HG03342 (cell line): ENCODE measurements around the gene KLHL40.

ENCODE experiments used
- ATAC-seq: cut with Tn5 transposase; IDR thresholded peaks from one replicate; pipeline ENCODE4 v1.9.1; 2021; ENCODE audit warnings: mild to moderate bottlenecking, moderate library complexity; ENCODE audit not compliant: unreplicated experiment

The KLHL40 gene

GRCh38 chr3:42656680-42657610 is 28.4 kb upstream of the KLHL40 start:
- ATAC-seq, result no peak

DNA sequence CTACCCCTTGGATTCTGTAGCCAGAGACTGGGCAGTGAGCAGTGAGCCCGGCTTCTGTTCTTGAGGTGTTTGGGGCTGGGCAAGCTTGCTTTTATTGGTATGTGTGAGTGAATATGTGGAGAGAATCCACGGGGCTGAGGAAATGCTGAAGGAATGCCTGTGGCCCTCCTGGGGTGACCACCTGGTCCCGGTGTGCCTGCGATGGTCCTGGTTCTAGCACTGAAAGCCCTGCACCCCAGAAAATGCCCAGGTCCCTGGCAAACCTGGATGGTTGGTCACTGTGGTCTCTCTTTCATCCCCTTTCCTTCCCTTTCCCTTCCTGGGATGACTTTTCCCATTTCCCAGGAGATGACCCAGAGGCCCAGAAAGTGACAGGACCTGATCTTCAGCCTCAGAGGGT is 27.7 kb upstream of the KLHL40 start:
- ATAC-seq, result no peak

GRCh38 chr3:42658091-42658770 is 27.1 kb upstream of the KLHL40 start:
- no peak for ATAC-seq

DNA sequence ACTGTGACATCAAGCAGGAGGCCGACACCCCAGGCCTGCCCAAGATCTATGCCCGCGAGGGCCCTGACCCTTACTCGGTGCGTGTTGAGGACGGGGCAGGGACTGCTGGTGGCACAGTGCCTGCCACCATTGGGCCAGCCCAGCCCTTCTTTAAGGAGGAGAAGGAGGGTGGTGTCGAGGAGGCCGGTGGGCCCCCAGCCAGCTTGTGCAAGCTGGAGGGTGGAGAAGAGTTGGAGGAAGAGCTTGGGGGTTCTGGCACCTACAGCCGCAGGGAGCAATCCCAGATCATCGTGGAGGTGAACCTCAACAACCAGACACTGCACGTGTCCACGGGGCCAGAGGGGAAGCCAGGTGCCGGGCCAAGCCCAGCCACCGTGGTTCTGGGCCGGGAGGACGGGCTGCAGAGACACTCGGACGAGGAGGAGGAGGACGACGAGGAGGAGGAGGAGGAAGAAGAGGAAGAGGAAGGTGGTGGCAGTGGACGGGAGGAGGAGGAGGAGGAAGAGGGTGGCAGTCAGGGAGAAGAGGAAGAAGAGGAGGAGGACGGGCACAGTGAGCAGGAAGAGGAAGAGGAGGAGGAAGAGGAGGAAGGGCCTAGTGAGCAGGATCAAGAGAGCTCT is 26.5 kb upstream of the KLHL40 start:
- no peak for ATAC-seq

GRCh38 chr3:42659451-42660130 is 25.7 kb upstream of the KLHL40 start:
- ATAC-seq, result no peak

GRCh38 chr3:42660131-42660715 is 25.1 kb upstream of the KLHL40 start:
- ATAC-seq, result no peak

DNA sequence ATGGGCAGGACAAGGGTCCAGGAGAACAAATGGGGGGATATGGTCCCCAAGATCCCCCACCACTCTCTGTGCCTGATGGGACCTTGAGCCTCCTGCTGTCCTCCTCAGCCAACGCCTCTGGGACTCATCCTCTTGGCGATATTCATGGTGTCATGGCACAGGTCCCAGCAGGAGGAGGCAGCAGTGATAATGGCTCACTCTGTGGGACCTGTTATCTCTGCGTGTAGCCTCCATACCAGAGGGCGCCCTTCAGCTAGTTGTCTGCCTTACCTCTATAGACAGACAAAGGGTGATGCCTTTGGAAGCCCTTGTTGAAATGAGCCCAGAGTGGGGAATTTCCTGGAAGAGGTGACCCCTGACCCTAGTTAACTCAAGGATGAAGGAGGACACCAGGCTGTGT is 24.4 kb upstream of the KLHL40 start:
- ATAC-seq, result no peak

DNA sequence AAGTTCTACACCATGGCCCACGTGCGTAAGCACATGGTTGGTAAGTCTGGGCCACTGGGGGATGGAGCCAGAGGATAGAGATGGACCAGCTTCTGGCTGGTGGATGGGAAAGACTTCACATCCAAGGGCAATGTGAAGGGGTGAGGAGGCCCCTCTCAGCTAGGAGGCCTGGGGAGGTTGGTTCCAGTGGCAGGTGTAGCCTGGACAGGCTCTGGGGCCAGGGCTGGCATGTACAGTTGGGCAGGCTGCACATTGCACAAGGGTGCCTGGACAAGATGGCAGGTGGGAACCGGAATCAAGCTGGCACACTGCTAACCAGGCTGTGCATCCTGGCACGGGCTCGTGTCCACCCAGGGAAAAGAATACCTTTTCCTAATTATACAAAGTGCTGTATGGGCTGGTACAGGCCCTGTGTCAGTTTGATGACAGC is 23.7 kb upstream of the KLHL40 start:
- ATAC-seq, result no peak

GRCh38 chr3:42662037-42662812 is 23.1 kb upstream of the KLHL40 start:
- no peak for ATAC-seq

DNA sequence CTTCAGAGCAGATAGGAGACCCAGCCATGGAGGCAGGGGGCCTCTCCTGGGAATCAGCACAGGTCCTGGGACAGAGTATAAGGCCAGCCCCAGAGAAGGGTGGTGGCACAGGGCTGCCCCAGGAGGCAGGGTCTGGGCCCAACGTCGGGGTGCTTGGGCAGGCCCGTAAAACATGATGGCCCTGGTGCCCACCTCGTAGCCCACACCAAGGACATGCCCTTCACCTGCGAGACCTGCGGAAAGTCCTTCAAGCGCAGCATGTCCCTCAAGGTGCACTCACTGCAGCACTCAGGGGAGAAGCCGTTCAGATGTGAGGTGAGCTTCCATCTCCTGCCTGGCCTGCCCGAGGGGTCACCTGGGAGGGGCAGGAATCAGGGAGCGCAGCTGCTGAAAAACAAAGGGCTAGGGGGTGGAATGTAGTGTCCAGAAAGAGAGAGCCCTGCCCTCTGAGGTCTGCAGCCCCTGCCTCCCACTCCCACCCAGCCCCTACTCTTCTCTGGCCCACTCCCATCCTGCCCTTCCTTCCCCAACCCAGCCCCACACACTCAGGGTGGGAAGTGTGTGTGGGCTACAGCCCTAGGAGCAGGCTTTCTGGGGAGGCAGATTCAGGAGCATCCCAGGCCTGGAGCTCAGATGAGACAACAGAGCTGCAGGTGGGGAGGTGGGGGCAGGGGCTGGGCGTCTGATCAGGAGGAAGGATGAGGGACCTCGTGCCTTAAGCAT is 22.4 kb upstream of the KLHL40 start:
- no peak for ATAC-seq

GRCh38 chr3:42663581-42664437 is 21.5 kb upstream of the KLHL40 start:
- no peak for ATAC-seq

- no peak for ATAC-seq
Measured at GRCh38 chr3:42664438-42664803, 20.9 kb upstream of the KLHL40 start.

DNA sequence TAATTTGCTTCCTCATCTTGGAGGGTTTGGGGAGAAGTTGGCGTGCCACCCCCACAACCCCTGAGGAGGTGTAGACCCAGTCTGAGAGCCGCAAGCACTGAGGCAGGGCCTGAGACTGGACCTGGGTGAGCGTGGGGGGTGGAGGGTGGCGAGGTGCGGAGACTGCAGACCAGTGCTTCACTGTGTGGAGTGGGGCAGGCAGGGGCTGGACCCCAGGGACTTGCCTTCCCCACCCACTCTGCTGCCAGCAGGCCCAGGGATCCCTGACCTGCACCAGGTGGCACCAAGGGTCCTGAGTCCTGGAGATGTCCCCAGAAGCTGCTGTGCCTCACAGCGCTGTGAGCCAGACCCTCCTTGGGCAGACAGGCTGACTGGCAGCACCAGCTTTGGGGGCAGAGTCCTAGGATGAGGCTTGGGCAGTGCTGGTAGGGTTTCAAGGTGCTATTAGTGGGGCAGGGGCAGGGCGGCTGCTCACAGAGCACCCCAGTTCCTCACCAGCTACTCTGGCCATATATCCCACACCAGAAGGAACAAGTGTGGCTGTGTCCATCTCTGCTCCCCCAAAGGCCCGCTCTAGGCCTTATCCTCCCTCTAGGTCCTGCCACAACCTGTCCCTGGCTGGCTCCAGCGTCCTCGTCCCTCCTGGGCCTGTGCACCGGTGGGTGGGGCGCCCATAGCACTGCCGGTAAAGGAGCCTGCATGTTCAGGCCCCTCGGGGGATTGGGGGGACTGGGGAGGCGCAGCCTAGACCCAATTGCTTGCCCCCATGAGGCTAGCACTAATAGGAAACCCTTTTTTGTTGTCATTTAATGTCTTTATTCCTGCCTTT is 20.1 kb upstream of the KLHL40 start:
- no peak for ATAC-seq

DNA sequence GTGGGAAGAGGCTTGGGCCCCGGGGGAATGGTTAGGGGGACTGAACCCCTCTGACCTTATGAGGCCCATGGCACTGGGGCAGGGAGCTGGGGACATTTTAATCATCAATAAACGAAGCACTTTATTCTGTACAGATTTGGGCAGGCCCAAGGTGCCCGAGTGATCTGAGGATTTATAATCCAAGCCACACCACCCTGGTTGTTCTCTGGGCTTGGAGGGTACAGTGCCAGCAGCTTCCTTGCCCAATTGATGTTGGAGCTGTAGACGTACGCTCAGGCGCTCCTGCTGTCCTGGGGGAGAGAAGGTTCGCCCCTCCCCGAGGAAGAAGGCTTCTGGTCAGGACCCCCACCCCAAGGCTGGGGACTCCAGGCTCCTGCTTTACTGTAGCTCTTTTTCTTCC is 19.3 kb upstream of the KLHL40 start:
- ATAC-seq, result no peak

DNA sequence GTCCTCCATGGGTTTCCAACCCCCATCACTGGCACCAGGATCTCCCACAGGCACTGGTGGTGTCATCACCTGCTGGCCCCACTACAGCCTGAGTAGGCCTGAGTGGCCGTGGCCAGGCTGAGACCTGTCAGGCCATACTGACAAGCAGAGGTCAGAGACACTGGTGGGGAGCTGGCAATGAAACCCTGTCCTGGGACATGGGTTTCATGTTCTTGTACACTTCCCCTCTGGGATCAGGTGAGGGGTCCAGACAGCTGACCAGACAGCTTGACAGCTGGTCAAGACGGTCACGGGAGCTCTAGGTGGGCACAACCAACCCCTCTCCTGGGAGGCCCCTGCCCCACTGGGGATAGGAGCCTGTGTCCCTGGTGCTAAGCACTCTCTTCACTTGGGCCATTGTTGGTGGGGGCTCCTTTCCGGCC is 18.7 kb upstream of the KLHL40 start:
- no peak for ATAC-seq

DNA sequence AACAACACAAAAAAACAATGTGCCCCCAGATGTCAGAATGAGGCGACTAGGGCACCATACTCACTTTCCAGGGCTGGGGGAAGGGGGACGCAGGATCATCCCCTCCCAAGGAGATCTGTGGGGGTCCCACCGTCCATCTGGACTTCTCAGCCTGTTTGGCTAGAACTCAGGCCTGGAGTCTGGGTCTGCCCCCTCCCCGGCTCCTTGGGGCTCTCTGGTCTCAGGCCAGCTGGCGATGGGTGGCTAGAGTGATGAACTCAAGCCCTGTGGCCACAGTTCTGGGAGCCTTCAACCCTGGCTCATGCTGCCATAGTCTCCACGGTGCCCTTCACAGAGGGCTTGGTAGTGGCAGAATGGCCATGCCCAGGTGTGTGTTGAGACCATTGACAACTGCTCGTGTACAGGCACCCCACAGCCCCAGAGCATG is 18.2 kb upstream of the KLHL40 start:
- no peak for ATAC-seq

DNA sequence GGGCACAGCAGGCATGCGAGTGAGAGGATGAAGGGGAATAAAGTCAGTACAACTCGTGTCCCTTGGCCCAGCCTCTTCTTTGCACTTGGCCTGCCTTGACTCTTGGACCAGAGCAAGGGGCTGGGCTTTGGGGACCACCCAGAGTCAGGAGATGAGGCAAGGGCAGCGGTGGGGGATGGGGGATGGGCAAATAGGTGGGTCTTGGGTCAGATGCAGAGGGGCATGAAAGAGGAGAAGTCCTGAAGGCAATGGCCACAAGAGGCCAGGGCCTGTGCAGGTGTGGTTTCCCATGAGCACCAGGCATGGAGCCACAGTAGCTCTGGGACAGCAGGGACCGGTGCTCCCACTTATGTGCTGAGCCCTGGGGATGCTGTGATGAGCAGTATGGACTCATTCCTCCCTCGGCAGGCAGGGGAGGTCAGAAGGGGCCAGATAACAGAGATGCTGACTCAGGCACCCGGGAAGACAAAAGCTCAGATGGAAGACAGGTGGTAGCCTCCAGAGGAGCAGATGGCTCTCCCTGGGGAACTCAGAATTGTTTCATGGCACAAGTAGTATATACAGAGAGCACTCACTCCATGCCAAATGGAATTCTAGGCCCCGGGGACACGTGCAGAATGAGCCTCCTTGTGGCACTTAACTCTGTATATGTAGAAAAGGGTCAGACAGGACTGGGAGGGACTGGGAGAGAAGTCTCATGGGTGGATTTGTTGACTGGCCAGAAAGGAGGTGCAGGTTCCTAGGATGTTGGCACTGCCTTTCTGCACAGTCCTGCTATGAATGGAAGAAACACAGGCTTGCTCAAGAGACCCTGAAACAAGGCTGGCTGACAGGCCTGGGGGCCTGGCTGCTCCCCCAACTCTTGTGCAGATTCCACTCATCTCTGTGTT is 17.6 kb upstream of the KLHL40 start:
- ATAC-seq, result no peak
